Smooth muscle cell (in vitro differentiated cells): ENCODE results near the gene IL27RA. TPM values are rescaled to one million over a fixed set of nuclear protein-coding genes. Genes with fewer than 3 reads are reported as not detected.
"Not testable (repeated sequence)": the region's sequence is repeated elsewhere in the genome, so short reads cannot be mapped to it uniquely, and the experiment has no call there.

Source experiments
- DNase-seq: peaks from one replicate; lab custom pipeline; 2025; ENCODE audit not compliant: unreplicated experiment; lab: John Stamatoyannopoulos, UW
- H2AFZ ChIP-seq: fragments of 200-600 bp; sonication (generic); 2 replicates; pipeline ENCODE4 v1.6.0; 2016; ENCODE audit warnings: antibody characterized with exemption, low read depth, mild to moderate bottlenecking
- H3F3A ChIP-seq: fragments of 200-600 bp; sonication (generic); 2 replicates; pipeline ENCODE4 v1.6.0; 2017; ENCODE audit warnings: antibody characterized with exemption, low read depth
- H3K27ac ChIP-seq: fragments of 200-600 bp; sonication (generic); 2 replicates; pipeline ENCODE4 v1.5.1; 2016; ENCODE audit warnings: low read depth, mild to moderate bottlenecking
- H3K27me3 ChIP-seq: fragments of 200-600 bp; sonication (generic); 2 replicates; pipeline ENCODE4 v1.6.1; 2016; ENCODE audit warnings: low read depth, mild to moderate bottlenecking
- H3K36me3 ChIP-seq: fragments of 200-600 bp; sonication (generic); 2 replicates; pipeline ENCODE4 v1.5.1; 2016; ENCODE audit warnings: low read depth
- H3K4me1 ChIP-seq: fragments of 200-600 bp; sonication (generic); 2 replicates; pipeline ENCODE4 v1.5.1; 2016; ENCODE audit warnings: low read depth
- H3K4me2 ChIP-seq: fragments of 200-600 bp; sonication (generic); 2 replicates; pipeline ENCODE4 v1.6.0; 2016; ENCODE audit warnings: mild to moderate bottlenecking
- H3K4me3 ChIP-seq: fragments of 200-600 bp; sonication (generic); 2 replicates; pipeline ENCODE4 v1.5.1; 2016; ENCODE audit warnings: mild to moderate bottlenecking
- H3K79me2 ChIP-seq: fragments of 200-600 bp; sonication (generic); 2 replicates; pipeline ENCODE4 v1.6.0; 2016; ENCODE audit warnings: low read depth, mild to moderate bottlenecking
- H3K9ac ChIP-seq: fragments of 200-600 bp; sonication (generic); 2 replicates; pipeline ENCODE4 v1.6.0; 2016; ENCODE audit warnings: low read depth
- H3K9me3 ChIP-seq: fragments of 200-600 bp; sonication (generic); replicated peaks from 2 replicates; pipeline ENCODE4 v1.5.1; 2016; ENCODE audit warnings: low read depth
- H4K20me1 ChIP-seq: fragments of 200-600 bp; sonication (generic); 2 replicates; pipeline ENCODE4 v1.6.0; 2016; ENCODE audit warnings: low read depth
- whole genome bisulfite sequencing: methylation state at CpG from one replicate; pipeline ENCODE4 v1.1.7; 2016; ENCODE audit warnings: low lambda C conversion rate; 5-methylcytosine and 5-hydroxymethylcytosine counted together
- polyA plus RNA-seq: library from polyadenylated mRNA; unstranded; fragments of >200 nt; fragmentation: Nextera tagmentation; extraction: Ambion mirVana; gene quantifications from 2 replicates; pipeline ENCODE4 v1.2.1, GENCODE V29; 2016
- total RNA-seq: library from RNA; depleted of rRNA; stranded (reverse); fragments of >200 nt; gene quantifications from 2 replicates; pipeline ENCODE4 v1.2.3, GENCODE V29; 2014
- TF ChIP-seq, protein P1 (sequence below): fragments of 200-600 bp; sonication (generic); IDR thresholded peaks from 2 replicates; pipeline ENCODE4 v1.5.1; 2017; ENCODE audit warnings: borderline replicate concordance, mild to moderate bottlenecking, antibody characterized with exemption; ENCODE audit not compliant: insufficient read depth, poor library complexity, severe bottlenecking

The IL27RA gene
- total and polyA plus RNA-seq, 2 experiments from 2014 or later, result 3.1 to 3.8 TPM

DNA sequence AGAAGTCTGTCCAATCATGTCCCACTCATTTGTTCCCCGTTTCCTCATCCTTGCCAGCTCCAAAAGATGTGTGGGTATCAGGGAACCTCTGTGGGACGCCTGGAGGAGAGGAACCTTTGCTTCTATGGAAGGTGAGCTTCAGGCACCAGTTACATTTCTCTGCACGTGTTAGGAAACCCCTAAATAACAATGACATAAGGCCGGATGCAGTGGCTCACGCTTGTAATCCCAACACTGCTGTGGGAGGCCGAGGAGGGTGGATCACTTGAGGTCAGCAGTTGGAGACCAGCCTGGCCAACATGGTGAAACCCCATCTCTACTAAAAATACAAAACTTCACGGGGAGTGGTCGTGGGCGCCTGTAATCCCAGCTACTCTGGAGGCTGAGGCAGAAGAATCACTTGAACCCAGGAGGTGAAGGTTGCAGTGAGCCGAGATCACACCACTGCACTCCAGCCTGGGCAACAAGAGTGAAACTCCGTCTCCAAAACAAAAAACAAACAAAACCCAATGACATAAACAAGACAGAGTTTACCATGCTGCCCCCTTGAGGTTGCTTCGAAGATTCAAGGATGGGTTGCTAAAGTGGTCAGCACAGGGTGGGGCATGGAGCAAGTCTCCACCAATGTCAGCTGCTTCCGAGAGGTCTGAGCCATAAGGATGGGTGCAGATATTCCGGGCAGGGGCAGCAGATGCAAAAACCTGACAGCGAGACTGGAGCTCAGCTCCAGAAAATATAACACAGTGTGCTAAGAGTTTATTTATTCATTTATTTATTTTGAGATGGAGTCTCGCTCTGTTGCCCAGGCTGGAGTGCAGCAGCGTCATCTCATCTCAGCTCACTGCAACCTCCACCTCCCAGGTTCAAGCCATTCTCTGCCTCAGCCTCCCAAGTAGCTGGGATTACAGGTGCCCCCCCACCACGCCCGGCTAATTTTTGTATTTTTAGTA is 11.4 kb downstream of the IL27RA start:
- not testable (repeated sequence) for H3K79me2 ChIP-seq, H3K9me3 ChIP-seq, H3K36me3 ChIP-seq, H3K27ac ChIP-seq, H3K4me2 ChIP-seq, H3K4me3 ChIP-seq, H3F3A ChIP-seq, H4K20me1 ChIP-seq, H3K27me3 ChIP-seq, H2AFZ ChIP-seq, H3K4me1 ChIP-seq
- peak overlapping the region; percentile 62 for H3K9ac ChIP-seq
- 68% methylated on average over 19 of the region's 19 CpGs for WGBS
- peak; percentile 4 for DNase-seq
- TF ChIP-seq, protein P1, sequence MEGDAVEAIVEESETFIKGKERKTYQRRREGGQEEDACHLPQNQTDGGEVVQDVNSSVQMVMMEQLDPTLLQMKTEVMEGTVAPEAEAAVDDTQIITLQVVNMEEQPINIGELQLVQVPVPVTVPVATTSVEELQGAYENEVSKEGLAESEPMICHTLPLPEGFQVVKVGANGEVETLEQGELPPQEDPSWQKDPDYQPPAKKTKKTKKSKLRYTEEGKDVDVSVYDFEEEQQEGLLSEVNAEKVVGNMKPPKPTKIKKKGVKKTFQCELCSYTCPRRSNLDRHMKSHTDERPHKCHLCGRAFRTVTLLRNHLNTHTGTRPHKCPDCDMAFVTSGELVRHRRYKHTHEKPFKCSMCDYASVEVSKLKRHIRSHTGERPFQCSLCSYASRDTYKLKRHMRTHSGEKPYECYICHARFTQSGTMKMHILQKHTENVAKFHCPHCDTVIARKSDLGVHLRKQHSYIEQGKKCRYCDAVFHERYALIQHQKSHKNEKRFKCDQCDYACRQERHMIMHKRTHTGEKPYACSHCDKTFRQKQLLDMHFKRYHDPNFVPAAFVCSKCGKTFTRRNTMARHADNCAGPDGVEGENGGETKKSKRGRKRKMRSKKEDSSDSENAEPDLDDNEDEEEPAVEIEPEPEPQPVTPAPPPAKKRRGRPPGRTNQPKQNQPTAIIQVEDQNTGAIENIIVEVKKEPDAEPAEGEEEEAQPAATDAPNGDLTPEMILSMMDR, result peak; percentile 50

DNA sequence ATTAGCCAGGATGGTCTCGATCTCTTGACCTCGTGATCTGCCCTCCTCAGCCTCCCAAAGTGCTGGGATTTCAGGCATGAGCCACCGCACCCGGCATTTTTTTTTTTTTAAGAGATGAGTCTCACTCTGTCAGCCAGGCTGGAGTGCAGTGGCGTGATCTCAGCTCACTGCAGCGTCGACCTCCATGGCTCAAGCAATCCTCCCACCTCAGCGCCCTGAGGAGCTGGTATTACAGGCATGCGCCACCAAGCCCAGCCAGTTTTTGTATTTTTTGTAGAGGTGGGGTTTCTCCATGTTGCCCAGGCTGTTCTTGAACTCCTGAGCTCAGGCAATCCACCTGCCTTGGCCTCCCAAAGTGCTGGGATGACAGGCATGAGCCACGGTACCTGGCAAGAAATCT is 16.3 kb downstream of the IL27RA start:
- H2AFZ ChIP-seq, H3K79me2 ChIP-seq, H3K4me1 ChIP-seq, H3K27me3 ChIP-seq, H3K36me3 ChIP-seq, H3K27ac ChIP-seq, H3K9ac ChIP-seq, H4K20me1 ChIP-seq, H3F3A ChIP-seq, H3K9me3 ChIP-seq, H3K4me3 ChIP-seq, H3K4me2 ChIP-seq, DNase-seq: not testable (repeated sequence)
- 97% methylated on average over 10 of the region's 10 CpGs for WGBS

DNA sequence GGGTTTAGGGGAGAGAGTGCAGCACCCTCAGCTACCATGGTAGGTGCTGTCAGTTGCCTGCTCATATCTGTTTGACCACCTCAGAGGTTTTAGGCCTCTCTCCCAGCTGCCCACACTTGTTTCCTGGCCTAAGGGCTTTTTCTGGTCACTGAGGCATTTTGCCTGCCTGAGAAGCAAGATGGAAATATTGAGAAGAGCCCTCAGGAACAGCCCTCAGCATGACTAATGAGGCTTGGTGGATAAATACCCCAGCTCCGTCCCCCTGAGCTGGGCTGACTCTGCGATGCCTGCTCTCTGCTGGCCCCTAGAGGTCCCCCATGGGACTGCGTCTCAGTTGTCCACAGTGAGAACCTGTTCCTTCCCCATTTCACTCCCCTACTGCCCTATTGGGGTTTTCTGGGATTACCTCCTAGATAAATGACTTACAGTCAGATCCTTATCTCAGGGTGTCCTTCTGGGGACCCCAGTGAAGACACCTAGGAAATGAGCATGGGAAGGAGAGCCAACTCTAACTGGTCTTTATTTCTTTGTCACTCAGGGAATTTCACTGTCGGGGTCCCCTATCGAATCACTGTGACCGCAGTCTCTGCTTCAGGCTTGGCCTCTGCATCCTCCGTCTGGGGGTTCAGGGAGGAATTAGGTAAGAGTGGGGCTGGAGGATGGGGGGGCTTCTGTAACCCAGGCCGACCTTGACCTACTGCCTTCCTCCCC is 17.0 kb downstream of the IL27RA start:
- Histone ChIP-seq H3K27ac (no peak overlapping the region), H3K4me2 (no peak overlapping the region), H3K4me1 (no peaks in the 10 kb centered on the region), H3K4me3 (no peak overlapping the region), H4K20me1 (no peaks in the 10 kb centered on the region), H3K27me3 (no peaks in the 10 kb centered on the region), H3F3A (no peaks in the 10 kb centered on the region), H3K9me3 (no peaks in the 10 kb centered on the region), H3K9ac (no peak overlapping the region), H3K36me3 (no peaks in the 10 kb centered on the region), H2AFZ (no peak overlapping the region), H3K79me2 (no peaks in the 10 kb centered on the region)
- peak; percentile 8 for DNase-seq
- TF ChIP-seq, protein P1, result peak; percentile 87
- 73% methylated on average over 8 of the region's 8 CpGs for WGBS

DNA sequence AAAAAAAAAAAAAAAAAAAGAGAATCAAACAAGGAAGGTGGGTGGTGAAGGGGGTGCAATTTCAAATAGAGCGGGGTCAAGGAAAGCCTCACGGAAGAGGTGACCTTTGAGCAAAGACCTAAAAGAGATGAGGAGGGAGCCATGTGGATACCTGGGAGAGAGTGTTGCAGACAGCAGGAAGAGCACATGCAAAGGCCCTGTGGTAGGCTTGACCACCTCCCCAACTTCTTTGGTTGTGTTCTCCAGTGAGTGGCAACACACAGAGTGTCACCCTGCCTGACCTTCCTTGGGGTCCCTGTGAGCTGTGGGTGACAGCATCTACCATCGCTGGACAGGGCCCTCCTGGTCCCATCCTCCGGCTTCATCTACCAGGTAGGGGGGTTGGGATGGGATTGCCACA is 18.9 kb downstream of the IL27RA start:
- H3K4me3 ChIP-seq, result no peak overlapping the region
- no peak for DNase-seq

DNA sequence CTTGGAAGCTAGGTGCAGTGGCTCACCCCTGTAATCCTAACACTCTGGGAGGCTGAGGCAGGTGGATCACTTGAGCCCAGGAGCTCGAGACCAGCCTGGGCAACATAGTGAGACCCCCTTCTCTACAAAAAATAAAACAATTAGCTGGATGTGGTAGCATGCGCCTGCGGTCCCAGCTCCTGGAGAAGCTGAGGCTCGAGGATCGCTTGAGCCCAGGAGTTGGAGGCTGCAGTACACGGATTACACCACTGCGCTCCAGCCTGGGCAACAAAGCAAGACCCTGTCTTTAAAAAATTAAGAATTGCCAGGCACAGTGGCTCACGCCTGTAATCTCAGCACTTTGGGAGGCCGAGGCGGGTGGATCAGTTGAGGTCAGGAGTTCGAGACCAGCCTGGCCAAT is 19.4 kb downstream of the IL27RA start:
- DNase-seq, H3K79me2 ChIP-seq, H3K9ac ChIP-seq, H3K27ac ChIP-seq, H3K27me3 ChIP-seq, H3K4me3 ChIP-seq, H3F3A ChIP-seq, H3K36me3 ChIP-seq, H4K20me1 ChIP-seq, H3K4me1 ChIP-seq, H3K4me2 ChIP-seq, H2AFZ ChIP-seq, H3K9me3 ChIP-seq: not testable (repeated sequence)
- WGBS, result 96% methylated on average over 11 of the region's 11 CpGs

More for the DNA sequence above, 18.9 kb downstream of the IL27RA start:
- no peaks in the 10 kb centered on the region for H3K4me1 ChIP-seq
- TF ChIP-seq, protein P1, result no peak
- H4K20me1 ChIP-seq, result no peaks in the 10 kb centered on the region
- H3F3A ChIP-seq, result no peaks in the 10 kb centered on the region
- no peaks in the 10 kb centered on the region for H3K79me2 ChIP-seq
- H3K9ac ChIP-seq, result no peak overlapping the region
- H2AFZ ChIP-seq, result no peak overlapping the region
- H3K4me2 ChIP-seq, result no peak overlapping the region
- WGBS, result 99% methylated on average over 4 of the region's 4 CpGs
- H3K36me3 ChIP-seq, result no peaks in the 10 kb centered on the region
- no peak overlapping the region for H3K27ac ChIP-seq
- no peaks in the 10 kb centered on the region for H3K27me3 ChIP-seq
- H3K9me3 ChIP-seq, result no peaks in the 10 kb centered on the region
